HG02870 (cell line): ENCODE measurements around the gene ALDH2.
"Not testable (repeated sequence)": the region's sequence is repeated elsewhere in the genome, so short reads cannot be mapped to it uniquely, and the experiment has no call there.

Experiments
- ATAC-seq: cut with Tn5 transposase; IDR thresholded peaks from one replicate; pipeline ENCODE4 v1.9.1; 2021; ENCODE audit warnings: mild to moderate bottlenecking, moderate library complexity; ENCODE audit not compliant: unreplicated experiment

Gene ALDH2

GRCh38 chr12:111758120-111758561 is 8.6 kb upstream of the ALDH2 start:
- ATAC-seq = no peak

- no peak for ATAC-seq
Measured at GRCh38 chr12:111759271-111759670, 7.5 kb upstream of the ALDH2 start.

- no peak for ATAC-seq
Measured at GRCh38 chr12:111759991-111760390, 6.7 kb upstream of the ALDH2 start.

DNA sequence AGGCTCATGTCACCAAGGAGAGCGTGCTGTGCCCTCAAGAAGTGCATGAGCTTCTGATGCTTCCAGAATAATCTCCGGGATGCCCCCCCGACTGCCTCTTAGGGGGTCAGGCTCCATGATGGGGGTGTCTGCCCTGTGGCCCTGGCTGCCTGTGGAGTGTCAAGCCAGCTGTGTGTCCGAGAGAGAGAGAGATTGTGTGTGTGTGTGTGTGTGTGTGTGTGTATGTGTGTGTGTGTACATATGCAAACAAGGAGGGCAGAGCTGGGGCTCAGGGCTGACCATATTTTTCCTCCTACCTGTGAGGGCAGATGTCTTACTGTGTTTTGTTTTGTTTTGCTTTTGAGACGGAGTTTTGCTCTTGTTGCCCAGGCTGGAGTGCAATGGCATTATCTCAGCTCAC is 5.6 kb upstream of the ALDH2 start:
- no peak for ATAC-seq

DNA sequence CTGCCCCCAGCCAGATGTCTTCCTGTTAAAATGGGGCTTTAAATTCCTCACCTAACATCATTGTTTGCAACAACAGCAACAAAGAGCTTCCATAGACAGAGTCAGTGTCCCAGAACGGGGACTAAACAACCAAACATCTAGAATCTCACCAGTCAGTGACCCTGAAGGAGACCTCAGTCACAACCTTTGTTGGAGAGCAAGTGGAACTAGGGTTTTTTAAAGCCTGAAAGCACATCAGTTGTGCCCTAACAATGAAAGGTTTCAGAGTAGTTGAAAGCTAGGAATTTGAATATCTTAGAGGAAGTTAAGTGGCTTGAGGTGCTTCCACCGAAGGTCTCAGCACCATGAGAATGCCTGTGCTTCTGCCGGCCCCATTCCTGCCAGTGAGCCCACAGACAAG is 5.0 kb upstream of the ALDH2 start:
- no peak for ATAC-seq

GRCh38 chr12:111763552-111763951 is 3.2 kb upstream of the ALDH2 start:
- ATAC-seq = not testable (repeated sequence)

GRCh38 chr12:111764120-111764821 is 2.5 kb upstream of the ALDH2 start:
- no peak for ATAC-seq

DNA sequence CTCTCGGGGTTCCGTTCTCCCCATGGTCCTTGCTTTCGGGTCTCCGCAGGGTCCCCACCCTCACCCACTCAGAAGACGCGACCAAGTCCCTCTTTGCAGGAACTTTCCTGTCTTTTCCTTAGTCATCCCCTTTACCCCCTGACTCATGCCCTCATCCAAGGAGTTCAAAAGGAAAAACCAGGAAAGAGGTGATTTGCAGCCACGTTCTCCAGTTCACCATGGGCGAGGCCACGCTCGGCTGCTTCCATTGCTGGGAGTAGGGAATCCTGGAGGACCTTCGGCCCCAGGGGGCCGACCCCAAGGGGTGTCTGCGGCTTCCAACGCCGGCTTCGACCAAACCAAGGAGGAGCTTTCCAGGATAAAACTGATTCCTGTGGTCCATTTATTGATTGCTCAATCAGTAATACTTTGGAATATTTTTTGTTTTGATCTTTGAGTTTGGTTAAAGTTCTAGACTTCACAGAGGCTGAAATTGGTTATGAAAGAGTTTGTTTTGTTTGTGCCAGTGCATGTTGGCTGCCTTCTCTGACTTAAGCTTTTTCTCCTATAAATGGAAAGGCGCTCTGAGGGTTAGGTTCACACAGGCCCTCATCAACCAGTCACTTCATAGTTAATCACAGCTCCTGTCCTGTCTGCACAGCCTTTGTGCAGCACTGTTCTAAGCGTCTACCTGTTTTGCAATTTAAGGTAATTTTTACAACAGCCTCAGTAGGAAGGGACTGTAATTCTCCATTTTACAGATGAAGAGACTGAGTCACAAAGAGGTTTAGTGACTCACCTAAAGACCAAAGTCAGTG is 827 bp downstream of the ALDH2 start:
- no peak for ATAC-seq

- ATAC-seq = no peak
Measured at GRCh38 chr12:111768159-111768895, 1.6 kb downstream of the ALDH2 start.

- ATAC-seq = no peak
Measured at GRCh38 chr12:111769599-111769998, 2.9 kb downstream of the ALDH2 start.

DNA sequence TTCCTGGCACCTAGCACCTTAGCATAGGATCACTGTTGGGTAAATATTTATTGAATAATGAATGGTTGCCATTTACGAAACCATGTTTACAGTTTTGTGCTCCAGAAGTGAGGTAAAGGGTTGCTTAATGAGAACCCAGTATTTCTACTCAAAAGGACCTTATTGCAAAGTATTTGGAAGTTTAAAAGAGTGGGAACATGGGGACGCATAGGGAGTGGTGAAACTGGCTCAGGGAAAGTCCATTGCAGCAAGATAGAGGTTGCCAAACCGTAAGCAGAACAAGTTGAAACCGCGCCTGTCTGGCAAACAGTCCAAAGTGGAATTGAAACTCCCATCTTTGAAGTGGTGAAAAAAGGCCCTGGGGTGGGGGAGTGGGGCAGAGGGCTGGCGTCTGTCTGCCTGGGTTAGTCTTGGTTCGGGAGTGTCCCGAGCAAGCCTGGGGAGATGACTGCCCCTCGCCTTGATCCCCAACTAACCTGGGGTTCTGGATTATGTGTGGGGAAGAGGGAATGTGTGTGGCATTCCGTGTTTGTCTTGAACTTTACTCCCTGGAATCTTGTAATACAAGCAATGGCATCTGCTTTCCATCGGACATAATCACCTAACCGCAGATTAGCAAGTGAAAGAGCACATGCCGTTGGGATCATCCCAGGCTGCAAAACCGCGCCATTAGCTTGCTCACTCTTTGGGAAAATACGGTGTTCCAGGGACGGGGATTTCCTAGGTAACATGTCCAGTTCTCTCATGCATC is 7.2 kb downstream of the ALDH2 start:
- peak; percentile 45 for ATAC-seq

DNA sequence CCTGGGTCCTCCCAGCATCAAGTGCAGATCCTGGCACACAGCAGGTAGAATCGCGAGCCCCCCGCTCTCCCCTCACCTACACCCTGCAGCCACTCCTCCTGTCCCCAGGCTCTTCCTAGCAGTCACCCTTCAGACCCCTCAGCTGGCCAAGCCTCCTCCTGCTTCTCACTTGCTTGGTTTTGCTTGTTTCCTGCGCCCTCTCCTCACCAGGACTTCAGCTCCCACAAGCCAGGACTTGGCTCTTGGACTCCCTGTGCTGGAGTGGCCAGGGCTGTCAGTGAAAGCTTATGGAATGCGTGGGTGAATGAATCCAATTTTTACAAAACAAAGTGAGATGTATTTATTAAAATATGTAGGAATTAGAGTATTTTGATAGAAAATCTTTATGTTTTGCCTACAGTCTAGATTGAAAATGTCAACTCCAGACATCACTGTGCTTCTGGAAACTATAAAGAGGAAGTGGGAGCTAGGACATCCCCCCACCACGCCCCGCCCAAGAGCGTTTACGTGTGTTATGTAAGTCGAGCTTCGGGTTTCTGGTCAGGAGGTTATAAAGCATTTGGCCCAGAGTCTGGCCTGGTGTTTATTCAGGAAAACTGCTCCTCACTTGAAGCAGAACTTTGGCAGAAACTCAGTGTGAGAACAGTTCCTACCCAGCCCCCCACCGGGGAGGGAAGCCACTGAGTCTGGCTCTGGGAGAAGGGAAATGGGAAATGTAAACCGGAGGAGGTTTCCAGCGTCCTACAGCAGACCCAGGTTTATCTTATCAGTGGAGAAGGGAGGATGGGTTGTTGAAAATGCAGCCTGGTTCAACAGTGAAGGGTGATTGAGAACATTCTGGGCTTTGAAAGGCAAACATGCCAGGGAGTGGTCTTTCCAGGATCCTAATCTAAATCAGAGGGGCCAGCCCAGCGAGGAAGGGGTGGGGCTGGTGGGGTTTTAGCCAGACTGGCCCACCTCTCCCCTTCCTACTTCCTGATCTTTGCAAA is 8.8 kb downstream of the ALDH2 start:
- peak; percentile 76 for ATAC-seq

- no peak for ATAC-seq
Measured at GRCh38 chr12:111776836-111777344, 10.2 kb downstream of the ALDH2 start.

DNA sequence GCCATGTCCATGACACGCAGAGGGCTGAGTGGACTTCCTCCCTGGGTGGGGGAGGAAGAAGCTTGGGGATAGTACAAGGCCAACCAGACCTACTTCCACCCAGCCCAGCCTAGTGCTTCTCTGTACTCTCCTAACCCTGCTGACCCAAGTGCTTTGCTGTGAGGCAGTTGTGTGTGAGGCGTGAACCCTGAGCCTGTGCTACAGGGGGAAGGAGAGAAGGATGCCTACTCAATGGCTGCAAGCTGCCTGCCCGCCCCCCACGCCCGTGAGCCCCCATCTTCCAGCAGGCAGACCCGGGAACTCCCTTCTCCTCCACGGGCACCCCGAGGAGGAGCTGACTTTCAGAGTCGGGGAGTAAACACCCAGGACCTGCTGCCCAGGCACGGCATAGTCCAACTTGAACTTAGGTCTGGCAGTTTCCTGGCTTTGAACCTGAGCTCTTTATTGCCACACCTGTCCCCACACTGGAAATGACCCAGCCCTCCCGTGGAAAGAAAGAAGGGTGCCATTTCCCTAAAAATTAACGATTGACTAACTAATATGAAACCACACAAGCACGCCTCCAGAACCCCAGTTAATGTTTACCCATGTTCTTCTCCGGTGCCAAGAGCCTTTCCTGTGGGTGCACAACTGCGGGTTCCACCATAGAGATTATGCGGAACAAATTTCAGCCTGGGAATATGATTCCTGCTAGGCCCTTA is 10.8 kb downstream of the ALDH2 start:
- no peak for ATAC-seq

- no peak for ATAC-seq
Measured at GRCh38 chr12:111780166-111780565, 13.4 kb downstream of the ALDH2 start.

DNA sequence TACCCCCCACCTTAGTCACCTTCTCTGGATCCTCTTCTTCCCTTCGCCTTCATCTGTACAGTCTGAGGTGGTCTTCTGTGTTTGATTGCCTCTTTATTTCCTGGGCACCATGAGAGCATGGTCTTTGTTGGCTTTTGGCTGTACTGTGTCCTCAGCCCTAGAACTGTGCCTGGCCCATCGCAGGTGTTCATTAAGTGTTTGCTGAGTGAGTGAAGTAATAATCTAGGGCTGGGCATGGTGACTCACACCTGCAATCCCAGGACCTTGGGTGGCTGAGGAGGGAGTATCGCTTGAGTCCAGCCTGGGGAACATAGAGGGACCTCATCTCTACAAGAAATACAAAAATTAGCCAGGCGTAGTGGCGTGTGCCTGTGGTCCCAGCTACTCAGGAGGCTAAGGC is 13.9 kb downstream of the ALDH2 start:
- no peak for ATAC-seq

DNA sequence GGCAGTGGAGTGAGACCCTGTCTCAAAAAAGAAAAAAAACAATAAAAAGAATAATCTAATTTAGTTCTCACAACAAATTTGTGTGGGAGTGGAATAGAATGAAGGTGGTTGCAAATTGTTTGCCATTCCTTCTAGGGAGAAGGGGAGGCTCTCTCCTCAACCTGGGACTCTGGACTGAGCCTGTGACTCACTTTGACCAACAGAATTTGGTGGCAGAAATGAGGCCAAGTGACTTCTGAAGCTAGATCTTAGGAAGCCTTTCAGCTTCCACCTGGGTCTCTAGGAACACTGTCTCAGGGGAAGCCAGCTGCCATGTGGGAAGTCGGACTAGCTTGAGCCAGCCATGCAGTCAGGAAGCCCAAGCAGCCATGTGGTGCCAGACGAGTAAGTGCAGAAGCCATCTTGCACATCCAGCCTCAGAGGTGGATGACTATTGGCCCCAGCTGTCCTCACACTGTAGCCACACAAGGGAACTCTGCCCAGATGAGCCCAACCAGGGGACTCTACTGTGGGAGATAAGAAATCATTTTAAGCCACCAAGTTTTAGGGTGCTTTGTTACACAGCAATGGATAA is 14.4 kb downstream of the ALDH2 start:
- ATAC-seq = no peak

- no peak for ATAC-seq
Measured at GRCh38 chr12:111783046-111783445, 16.3 kb downstream of the ALDH2 start.

DNA sequence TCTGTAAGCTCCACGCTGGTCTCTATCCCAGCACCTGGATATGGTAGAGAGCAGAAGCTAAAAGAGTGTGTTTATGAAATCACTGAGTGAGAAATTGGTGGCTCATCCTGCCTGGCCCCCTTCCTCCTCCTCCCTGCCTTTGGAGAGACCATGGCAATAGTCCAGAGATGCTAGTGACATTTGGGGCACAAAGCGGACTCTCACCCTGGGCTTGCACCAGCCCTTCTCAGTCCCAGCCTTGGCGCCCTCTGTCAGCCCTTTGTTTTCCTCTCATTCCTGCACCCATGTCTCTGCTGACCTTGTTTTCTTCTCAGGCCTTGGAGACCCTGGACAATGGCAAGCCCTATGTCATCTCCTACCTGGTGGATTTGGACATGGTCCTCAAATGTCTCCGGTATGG is 18.2 kb downstream of the ALDH2 start:
- ATAC-seq = no peak
